GM12874 (cell line): ENCODE results near the gene NOLC1.

Experiments
- CTCF ChIP-seq: IDR thresholded peaks from 2 replicates; pipeline ENCODE4 v1.5.1; 2011; ENCODE audit warnings: low read depth, mild to moderate bottlenecking, control low read depth, low read length, moderate library complexity; ENCODE audit not compliant: insufficient read depth

The NOLC1 gene

GRCh38 chr10:102159831-102160230 is 7.6 kb downstream of the NOLC1 start:
- no peak for TF ChIP-seq CTCF

GRCh38 chr10:102163342-102163989 is 11.3 kb downstream of the NOLC1 start:
- TF ChIP-seq CTCF: no peak

GRCh38 chr10:102167861-102168260 is 15.7 kb downstream of the NOLC1 start:
- no peak for TF ChIP-seq CTCF

GRCh38 chr10:102170602-102171001 is 18.4 kb downstream of the NOLC1 start:
- no peak for TF ChIP-seq CTCF

GRCh38 chr10:102172288-102172687 is 20.1 kb downstream of the NOLC1 start:
- no peak for TF ChIP-seq CTCF

GRCh38 chr10:102175415-102175814 is 23.2 kb downstream of the NOLC1 start:
- no peak for TF ChIP-seq CTCF

- no peak for TF ChIP-seq CTCF
Observed at GRCh38 chr10:102184606-102185005, 32.4 kb downstream of the NOLC1 start.
